Bronchial epithelial cell (primary cell): ENCODE measurements around the gene FRYL. TPM values are rescaled to one million over a fixed set of nuclear protein-coding genes. Genes with fewer than 3 reads are reported as not detected.
A peak's percentile ranks its signal among the peaks of the same experiment; 100 is the strongest.
"Not testable (repeated sequence)": the region's sequence is repeated elsewhere in the genome, so short reads cannot be mapped to it uniquely, and the experiment has no call there.

ENCODE experiments used
- DNase-seq: peaks from one replicate; pipeline ENCODE4 v3.0.0-alpha.2; 2010; ENCODE audit warnings: low read depth
- FAIRE-seq: peaks from 2 replicates; lab custom pipeline; 2011; peaks lifted over from hg19 to GRCh38; lab: Jason Lieb, UNC
- H3K27me3 ChIP-seq: 2 replicates; pipeline ENCODE4 v1.5.1; 2011; ENCODE audit warnings: low read length; ENCODE audit not compliant: control insufficient read depth, insufficient read depth
- H3K36me3 ChIP-seq: 2 replicates; pipeline ENCODE4 v1.5.1; 2011; ENCODE audit warnings: low read length; ENCODE audit not compliant: control insufficient read depth, insufficient read depth
- H3K4me3 ChIP-seq: 2 replicates; pipeline ENCODE4 v1.5.1; 2011; ENCODE audit warnings: mild to moderate bottlenecking, low read depth, low read length, control low read depth
- CTCF ChIP-seq: IDR thresholded peaks from 2 replicates; pipeline ENCODE4 v1.5.1; 2011; ENCODE audit warnings: mild to moderate bottlenecking, moderate library complexity, low read length, control low read depth, inconsistent platforms; ENCODE audit not compliant: insufficient read depth, severe bottlenecking
- total RNA-seq: library from RNA; depleted of rRNA; stranded (reverse); fragments of >200 nt; gene quantifications from 2 replicates; pipeline ENCODE4 v1.2.1, GENCODE V29; 2014

The FRYL gene
- total RNA-seq, 1 donor from 2014 or later: 43.2 TPM

DNA sequence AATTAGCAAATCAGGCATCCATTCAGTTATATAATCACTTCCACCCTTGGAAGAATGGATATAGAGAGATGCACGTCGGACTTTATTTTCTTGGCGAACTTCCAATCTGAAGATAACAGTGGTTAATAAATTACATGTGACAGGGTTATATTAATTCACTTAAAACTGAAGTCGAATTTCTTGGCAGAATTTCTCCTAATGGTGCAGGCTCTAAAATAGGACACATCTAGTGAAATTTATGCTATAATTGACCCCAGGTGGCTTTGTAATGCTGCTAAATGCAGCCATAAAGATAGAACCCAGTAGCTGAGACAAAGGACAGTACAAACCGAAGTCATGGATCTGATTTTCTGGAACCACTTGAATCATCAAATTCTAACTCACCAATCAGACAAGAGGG is 317.7 kb downstream of the FRYL start:
- TF ChIP-seq CTCF: no peak
- Histone ChIP-seq H3K36me3 (no peaks in the 10 kb centered on the region), H3K4me3 (no peak overlapping the region), H3K27me3 (no peaks in the 10 kb centered on the region)
- FAIRE-seq: no peak
- DNase-seq: no peak

- Histone ChIP-seq H3K4me3 (no peak overlapping the region), H3K27me3 (no peaks in the 10 kb centered on the region), H3K36me3 (no peaks in the 10 kb centered on the region)
- TF ChIP-seq CTCF: no peak
- FAIRE-seq (peak; percentile 7), DNase-seq (no peak)
These were observed 319.1 kb downstream of the FRYL start for GRCh38 chr4:48461000-48461399.

- Histone ChIP-seq H3K4me3 (no peak overlapping the region), H3K27me3 (no peaks in the 10 kb centered on the region), H3K36me3 (no peaks in the 10 kb centered on the region)
- no peak for DNase-seq
- FAIRE-seq: no peak
- TF ChIP-seq CTCF: no peak
These were observed 325.5 kb downstream of the FRYL start for GRCh38 chr4:48454591-48454990.

DNA sequence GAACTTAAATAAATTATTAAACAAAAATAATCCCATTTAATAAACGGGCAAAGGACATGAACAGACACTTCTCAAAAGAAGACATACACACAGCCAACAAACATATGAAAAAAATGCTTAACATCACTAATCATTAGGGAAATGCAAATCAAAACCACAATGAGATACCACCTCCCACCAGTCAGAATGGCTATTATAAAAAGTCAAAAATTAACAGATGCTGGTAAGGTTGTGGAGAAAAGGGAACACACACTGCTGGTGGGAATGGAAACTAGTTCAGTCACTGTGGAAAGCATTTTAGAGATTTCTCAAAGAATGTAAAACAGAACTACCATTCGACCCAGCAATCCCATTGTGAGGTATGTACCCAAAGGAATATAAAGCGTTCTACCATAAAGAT is 328.4 kb downstream of the FRYL start:
- not testable (repeated sequence) for H3K36me3 ChIP-seq, DNase-seq, H3K27me3 ChIP-seq, FAIRE-seq, H3K4me3 ChIP-seq

GRCh38 chr4:48450740-48451139 is 329.3 kb downstream of the FRYL start:
- DNase-seq: no peak
- Histone ChIP-seq H3K36me3 (no peaks in the 10 kb centered on the region), H3K4me3 (no peak overlapping the region), H3K27me3 (no peaks in the 10 kb centered on the region)
- FAIRE-seq: no peak
- TF ChIP-seq CTCF: no peak

DNA sequence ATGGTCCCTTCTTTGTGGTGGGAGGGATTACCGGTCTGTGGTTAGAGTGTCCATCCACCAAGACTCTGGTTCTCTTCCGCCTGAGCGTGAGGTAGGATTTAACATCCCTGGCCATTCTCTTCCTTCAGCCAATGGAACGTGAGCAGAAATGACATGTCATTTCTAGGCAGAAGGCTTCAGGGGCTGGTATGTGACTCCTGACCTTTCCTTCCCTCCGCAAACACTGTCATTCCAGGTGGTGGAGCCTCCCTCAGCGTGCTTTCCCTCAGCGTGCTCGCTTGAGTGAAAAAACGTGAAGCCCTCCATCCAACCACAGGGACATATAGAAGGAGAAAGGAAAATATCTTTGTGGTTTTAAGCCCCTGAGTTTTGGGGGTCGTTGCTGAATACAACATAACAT is 330.9 kb downstream of the FRYL start:
- no peak for TF ChIP-seq CTCF
- H3K27me3 ChIP-seq: no peaks in the 10 kb centered on the region
- FAIRE-seq (no peak), DNase-seq (no peak)
- no peaks in the 10 kb centered on the region for H3K36me3 ChIP-seq
- H3K4me3 ChIP-seq: no peak overlapping the region

Other genes starting within 250 kb of the FRYL start
- gene OCIAD1, start 50.8 kb upstream of the FRYL start, total RNA-seq: 81.0 and 97.1 TPM in 2 replicates
- 162 and 415 TPM in 2 replicates for gene OCIAD2, start 126.5 kb upstream of the FRYL start, total RNA-seq
- 3.7 and 28.3 TPM in 2 replicates for gene CWH43, start 206.0 kb upstream of the FRYL start, total RNA-seq